Stimulated activated CD8-positive, alpha-beta memory T cell treated with anti-CD3 and anti-CD28 coated beads, Interleukin-12 subunit alpha, Interleukin-12 subunit beta, amount 100 ng/mL, for 1 hour (primary cell): Measurements from ENCODE around the gene NTS.

Source experiments
- DNase-seq: peaks from one replicate; pipeline ENCODE4 v3.0.0-alpha.2; 2020; ENCODE audit warnings: low read depth

The NTS gene

GRCh38 chr12:85874031-85874461, at the start of gene NTS:
TSS of gene NTS (plus strand) at chr12:85874295. CDS start at chr12:85874404, 109 bp downstream.
- no peak for DNase-seq

GRCh38 chr12:85825746-85826145, 48.3 kb upstream of the NTS start:
- DNase-seq = no peak

GRCh38 chr12:85828576-85828975, 45.5 kb upstream of the NTS start:
- no peak for DNase-seq

- no peak for DNase-seq
Observed at GRCh38 chr12:85829391-85829790, 44.7 kb upstream of the NTS start.

GRCh38 chr12:85831327-85831990, 42.6 kb upstream of the NTS start:
- no peak for DNase-seq

- DNase-seq = no peak
Observed at GRCh38 chr12:85833579-85833978, 40.5 kb upstream of the NTS start.

- no peak for DNase-seq
Observed at GRCh38 chr12:85834378-85834777, 39.7 kb upstream of the NTS start.

- DNase-seq = no peak
Observed at GRCh38 chr12:85835426-85836196, 38.5 kb upstream of the NTS start.

GRCh38 chr12:85836197-85837090, 37.7 kb upstream of the NTS start, which contains the start of gene RASSF9:
TSS of gene RASSF9 (minus strand) at chr12:85836409. CDS start at chr12:85836201, 208 bp downstream.
- DNase-seq = no peak

- no peak for DNase-seq
Observed at GRCh38 chr12:85843606-85844310, 30.3 kb upstream of the NTS start.

GRCh38 chr12:85849344-85849743, 24.8 kb upstream of the NTS start:
- no peak for DNase-seq

GRCh38 chr12:85855305-85855704, 18.8 kb upstream of the NTS start:
- no peak for DNase-seq

GRCh38 chr12:85856966-85857365, 17.1 kb upstream of the NTS start:
- DNase-seq = no peak

- no peak for DNase-seq
Observed at GRCh38 chr12:85865890-85866289, 8.2 kb upstream of the NTS start.

- no peak for DNase-seq
Observed at GRCh38 chr12:85866986-85867776, 6.9 kb upstream of the NTS start.

- DNase-seq = no peak
Observed at GRCh38 chr12:85872497-85873091, 1.5 kb upstream of the NTS start.

GRCh38 chr12:85877459-85877858, 3.4 kb downstream of the NTS start:
- DNase-seq = no peak

GRCh38 chr12:85883763-85884162, 9.7 kb downstream of the NTS start:
- no peak for DNase-seq

GRCh38 chr12:85894653-85895052, 20.6 kb downstream of the NTS start:
- DNase-seq = no peak

GRCh38 chr12:85920324-85920947, 46.3 kb downstream of the NTS start:
- DNase-seq = no peak
